Suppressor macrophage treated with lipopolysaccharide for 1 hour (primary cell): ENCODE results near the gene GRIK5.
A peak's percentile ranks its signal among the peaks of the same experiment; 100 is the strongest.
"Not testable (repeated sequence)": the region's sequence is repeated elsewhere in the genome, so short reads cannot be mapped to it uniquely, and the experiment has no call there.

ENCODE experiments used
- DNase-seq, 3 donors: peaks; one replicate each; pipeline ENCODE4 v3.0.0-alpha.2; 2020 to 2022

The GRIK5 gene, protein sequence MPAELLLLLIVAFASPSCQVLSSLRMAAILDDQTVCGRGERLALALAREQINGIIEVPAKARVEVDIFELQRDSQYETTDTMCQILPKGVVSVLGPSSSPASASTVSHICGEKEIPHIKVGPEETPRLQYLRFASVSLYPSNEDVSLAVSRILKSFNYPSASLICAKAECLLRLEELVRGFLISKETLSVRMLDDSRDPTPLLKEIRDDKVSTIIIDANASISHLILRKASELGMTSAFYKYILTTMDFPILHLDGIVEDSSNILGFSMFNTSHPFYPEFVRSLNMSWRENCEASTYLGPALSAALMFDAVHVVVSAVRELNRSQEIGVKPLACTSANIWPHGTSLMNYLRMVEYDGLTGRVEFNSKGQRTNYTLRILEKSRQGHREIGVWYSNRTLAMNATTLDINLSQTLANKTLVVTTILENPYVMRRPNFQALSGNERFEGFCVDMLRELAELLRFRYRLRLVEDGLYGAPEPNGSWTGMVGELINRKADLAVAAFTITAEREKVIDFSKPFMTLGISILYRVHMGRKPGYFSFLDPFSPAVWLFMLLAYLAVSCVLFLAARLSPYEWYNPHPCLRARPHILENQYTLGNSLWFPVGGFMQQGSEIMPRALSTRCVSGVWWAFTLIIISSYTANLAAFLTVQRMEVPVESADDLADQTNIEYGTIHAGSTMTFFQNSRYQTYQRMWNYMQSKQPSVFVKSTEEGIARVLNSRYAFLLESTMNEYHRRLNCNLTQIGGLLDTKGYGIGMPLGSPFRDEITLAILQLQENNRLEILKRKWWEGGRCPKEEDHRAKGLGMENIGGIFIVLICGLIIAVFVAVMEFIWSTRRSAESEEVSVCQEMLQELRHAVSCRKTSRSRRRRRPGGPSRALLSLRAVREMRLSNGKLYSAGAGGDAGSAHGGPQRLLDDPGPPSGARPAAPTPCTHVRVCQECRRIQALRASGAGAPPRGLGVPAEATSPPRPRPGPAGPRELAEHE

DNA sequence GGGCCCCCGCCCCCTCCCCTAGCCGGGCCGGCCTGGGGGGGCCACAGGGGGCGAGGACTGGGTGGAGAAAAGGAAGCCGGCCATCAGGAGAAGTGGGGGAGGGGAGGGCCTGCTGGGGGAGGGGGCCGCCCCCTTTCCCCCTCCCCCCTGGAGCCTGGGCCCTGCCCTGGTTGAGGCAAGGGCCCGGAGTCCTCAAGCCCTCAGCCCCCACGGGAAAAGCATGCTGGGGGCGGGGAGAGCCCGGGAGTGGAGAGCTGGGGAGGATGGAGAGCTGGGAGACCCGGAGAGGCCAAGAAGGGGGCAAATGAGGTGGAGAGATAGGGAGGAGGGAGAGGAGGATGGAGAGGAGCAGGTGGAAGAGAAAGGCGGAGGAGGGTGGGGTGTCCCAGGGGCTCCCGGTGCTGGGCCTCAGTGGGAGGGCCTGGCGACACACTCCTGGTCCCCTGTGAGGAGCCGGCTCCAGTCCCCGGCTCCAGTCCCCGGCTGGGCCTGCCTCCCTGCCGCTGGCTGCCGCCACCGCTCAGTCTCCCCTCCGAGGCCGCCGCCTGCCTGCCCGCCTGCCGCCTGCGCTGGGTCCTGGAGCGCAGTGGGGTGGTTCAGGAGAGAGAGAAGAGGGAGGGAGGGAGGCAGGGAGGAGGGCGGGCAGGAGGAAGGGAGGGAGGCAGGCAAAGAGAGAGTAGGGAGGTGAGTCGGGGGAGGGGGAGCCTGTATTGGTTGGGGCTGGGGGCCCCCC is at the start of gene GRIK5:
Gene GRIK5, minus strand, starts transcription at position 588 of the 733 bp plus-strand sequence. CDS start 4,436 bp downstream, outside the sequence.
- DNase-seq = no peak

GRCh38 chr19:42117076-42117475 is 47.1 kb upstream of the GRIK5 start:
- no peak for DNase-seq

DNA sequence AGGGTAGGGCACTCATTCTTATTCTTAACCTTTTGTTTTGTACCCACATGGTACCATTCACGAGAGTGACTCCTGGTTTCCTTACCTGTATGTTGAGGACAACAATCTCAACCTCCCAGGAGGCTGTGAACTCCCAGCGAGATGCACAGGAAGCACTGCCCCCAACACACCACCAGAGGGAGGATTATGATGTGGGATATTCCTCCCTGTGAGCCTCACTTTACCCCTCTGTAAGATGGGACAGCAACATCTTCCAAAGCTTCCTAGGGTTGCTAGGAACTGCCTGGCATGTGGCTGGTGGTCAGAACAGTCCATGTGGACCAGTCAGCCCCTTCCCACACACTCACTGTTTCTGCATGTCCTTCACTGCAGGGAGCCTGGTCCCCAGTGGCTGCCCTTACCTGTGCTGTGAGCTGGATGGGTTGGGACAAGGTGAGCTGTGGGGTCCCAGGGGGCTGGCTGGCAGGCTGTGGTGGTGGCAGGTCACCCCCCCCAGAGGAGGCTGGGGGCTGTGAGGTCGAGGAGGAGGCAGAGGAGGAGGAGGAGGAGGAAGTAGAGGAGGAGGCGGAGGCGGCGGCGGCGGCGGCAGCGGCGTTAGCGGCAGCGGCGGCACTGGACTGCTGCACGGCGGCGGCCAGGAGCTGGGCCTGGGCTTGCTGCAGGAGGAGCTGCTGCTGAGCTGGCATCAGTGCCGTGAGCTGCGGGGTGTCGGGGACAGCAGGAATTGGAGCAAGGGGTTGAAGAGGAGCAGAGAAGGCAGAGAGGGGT is 46.5 kb upstream of the GRIK5 start:
- DNase-seq = no peak

- DNase-seq = no peak
Measured at GRCh38 chr19:42115705-42116104, 45.7 kb upstream of the GRIK5 start.

DNA sequence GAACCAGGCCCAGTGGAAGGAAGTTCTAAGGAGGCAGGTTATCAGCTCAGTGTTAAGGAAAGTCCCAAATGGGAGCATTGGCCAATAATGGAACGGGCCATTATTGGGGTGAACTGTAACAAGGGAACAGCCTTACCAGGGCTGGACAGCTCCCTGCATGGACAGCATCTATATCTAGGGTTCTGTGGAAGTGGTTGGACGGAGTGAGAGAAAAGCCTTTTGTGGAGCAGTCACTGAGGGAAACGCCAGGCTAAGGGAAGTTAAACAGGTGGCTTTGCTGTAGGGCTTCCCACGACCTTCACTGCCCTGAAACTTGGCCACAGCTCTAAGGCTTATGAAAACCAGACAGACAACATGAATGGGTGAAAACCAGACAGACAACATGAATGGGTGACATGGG is 45.2 kb upstream of the GRIK5 start:
- DNase-seq = peak in 1 of 3 donors; percentile 38

DNA sequence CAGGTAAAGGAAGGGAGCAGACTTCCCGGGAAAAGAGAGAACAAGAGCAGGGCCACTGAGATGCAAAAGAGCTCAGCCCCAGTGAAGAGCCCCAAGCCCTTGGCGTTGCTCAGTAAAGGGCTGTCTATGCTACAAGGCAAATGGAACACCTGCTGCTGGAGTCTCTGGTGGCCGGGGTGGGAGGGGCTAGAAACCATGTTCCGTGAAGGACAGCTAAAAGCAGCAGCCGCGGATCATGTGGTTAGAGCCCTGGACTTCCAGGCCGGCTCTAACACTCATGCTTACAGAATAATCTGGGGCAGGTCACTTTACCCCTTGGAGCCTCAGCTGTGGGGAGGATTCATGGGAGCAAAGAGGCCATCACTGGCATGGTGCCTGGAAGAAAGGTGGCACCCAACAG is 44.4 kb upstream of the GRIK5 start:
- DNase-seq = no peak

DNA sequence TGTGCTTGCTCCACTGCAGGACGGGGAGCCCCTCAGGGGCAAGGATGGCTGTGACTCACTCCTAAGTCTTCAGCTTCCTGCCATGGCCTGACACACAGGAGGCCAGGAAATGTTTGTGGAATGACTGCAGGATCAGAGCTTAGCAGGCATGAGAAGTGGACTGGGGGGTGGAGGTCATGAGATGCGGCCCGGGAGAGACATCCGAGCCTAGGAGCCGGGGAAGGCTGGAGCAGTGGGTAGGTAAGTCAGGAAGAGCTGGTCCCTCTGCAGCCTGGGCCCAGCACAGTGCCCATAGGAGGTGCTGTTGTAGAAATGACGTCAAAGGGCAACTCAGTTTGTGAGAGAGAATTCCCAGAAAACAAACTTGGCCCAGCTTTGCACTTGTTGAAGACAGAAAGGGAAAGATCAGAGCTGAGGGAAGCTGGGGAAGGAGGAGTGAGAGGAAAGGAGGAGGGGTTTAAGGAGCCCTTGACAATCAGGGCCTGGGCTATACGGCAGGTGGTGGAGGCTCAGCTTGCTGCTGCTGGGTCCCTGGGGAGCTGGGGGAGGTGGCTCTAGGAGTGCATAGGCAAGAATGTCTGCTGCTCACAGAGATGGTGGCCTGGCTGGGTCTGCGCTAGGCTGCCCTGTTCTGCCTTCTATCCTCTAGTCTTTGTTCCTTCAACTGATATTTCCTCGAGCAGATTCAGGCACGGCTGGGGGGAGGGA is 43.8 kb upstream of the GRIK5 start:
- DNase-seq = peak in 2 of 3 donors; percentile 52 to 58

GRCh38 chr19:42111811-42112210 is 41.8 kb upstream of the GRIK5 start:
- DNase-seq = no peak

- DNase-seq = no peak
Measured at GRCh38 chr19:42111384-42111783, 41.4 kb upstream of the GRIK5 start.

DNA sequence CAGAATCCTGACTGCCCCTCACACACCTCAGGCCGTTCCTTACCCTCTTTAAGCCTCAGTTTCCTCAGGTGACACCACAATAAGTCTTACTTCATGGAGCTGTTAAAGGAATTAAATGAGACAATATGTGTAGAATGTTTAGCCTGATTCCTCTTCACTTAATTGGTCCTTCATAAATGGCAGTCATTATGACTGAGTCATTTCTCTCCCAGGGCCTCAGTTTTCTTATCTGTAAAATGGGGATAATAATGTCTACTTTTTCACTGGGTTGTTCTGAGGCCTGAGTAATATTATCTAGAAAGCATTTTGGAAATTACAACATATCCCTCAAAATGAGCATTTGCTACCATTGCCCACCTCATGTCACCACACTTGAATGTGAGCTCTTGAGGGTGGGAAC is 40.7 kb upstream of the GRIK5 start:
- no peak for DNase-seq

DNA sequence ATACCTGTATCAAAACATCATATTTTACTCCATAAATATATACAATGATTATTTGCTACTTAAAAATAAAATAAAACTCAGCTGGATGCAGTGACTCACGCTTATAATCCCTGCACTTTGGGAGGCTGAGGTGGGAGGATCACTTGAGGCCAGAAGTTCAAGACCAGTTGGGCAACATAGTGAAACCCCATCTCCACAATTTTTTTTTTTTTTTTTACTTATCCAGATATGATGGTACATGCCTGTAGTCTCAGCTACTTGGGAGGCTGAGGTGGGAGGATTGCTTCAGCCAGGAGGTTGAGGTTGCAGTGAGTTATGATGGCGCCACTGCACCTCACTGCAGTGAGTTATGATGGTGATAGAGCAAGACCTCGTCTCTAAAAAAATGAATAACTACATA is 39.9 kb upstream of the GRIK5 start:
- peak; percentile 26 to 59 (median 49) for DNase-seq

- DNase-seq = peak; percentile 92 to 94 (median 93)
Measured at GRCh38 chr19:42108527-42109389, 38.8 kb upstream of the GRIK5 start.

GRCh38 chr19:42105368-42105767 is 35.4 kb upstream of the GRIK5 start:
- peak; percentile 43 to 57 (median 46) for DNase-seq

DNA sequence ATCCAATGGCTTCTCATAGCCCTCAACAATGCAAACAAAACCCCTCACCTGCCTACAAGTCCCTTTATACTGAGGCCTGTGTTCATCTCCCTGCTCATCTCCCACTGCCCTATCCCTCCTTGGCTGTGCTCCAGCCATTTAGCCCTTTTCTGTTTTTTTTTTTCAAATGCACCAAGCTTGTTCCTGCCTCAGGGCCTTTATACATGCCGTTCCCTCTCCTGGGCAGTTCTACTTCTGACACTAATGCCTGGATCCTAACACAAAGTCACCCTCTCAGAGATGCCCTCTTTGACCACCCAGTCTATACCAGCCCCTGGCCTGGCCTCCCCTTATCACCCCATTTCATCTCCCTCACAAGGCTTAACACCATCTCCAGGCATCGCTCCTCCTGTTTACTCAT is 32.9 kb upstream of the GRIK5 start:
- DNase-seq = no peak

GRCh38 chr19:42100241-42100640 is 30.2 kb upstream of the GRIK5 start:
- DNase-seq = not testable (repeated sequence)

DNA sequence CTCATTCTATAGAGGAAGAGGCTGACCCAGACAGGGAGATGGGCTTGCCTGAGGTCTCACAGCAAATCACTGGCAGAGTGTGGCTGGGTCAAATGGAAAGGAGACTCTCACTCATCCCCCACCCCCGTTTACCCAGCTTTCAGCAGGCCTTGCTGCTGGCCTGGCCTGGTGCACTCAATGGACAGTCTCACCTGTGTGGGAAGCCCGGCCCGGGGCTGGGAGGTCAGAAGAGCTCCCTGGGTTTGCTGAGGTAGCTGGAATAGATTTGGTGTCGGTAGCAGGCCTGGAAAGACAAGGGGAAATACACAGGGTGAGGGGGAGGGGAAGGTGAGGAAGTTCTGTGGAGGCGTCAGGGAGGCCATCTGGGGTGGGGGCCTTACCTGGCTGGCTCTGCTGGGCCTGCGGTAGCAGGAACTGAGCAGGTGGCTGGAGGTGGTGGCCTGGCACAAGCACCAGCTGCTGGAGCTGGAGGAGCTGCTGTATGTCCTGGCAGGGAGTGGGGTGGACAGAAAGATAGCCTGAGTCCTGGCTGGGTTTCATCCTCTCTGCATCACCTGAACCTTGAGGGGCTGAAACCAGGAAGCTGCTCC is 29.4 kb upstream of the GRIK5 start:
- no peak for DNase-seq

DNA sequence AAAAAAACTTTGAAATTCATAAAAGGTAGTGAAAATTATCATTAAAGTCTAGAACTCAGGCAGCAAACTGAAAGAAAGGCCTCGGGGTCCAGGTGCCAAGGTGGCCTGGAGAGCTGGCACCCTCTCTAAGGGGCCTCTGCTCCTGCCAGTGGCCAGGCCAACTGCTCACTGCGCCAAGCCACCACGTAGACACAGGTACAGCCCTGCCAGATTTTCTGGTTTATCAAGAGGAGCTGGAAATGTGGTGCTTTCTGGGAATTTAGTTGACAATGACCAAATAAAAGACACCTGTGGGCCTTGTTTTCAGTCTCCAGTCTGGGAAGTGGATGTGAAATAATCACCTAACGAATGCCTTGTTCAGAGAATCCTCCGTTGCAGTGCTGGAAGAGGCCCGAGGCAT is 28.8 kb upstream of the GRIK5 start:
- DNase-seq = no peak

DNA sequence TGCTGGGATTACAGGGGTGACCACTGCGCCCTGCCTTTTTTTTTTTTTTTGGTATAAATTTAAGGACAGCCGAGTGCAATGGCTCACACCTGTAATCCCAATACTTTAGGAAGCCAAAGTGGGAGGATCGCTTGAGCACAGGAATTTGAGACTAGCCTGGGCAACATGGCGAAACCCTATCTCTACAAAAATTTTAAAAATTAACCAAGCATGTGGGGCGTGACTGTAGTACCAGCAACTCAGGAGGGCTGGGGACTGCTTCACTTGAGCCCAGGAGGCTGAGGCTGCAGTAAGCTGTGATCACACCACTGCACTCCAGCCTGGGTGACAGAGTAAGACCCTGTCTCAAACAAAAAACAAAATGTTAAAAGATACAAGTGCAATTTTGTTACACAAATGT is 27.5 kb upstream of the GRIK5 start:
- no peak for DNase-seq

DNA sequence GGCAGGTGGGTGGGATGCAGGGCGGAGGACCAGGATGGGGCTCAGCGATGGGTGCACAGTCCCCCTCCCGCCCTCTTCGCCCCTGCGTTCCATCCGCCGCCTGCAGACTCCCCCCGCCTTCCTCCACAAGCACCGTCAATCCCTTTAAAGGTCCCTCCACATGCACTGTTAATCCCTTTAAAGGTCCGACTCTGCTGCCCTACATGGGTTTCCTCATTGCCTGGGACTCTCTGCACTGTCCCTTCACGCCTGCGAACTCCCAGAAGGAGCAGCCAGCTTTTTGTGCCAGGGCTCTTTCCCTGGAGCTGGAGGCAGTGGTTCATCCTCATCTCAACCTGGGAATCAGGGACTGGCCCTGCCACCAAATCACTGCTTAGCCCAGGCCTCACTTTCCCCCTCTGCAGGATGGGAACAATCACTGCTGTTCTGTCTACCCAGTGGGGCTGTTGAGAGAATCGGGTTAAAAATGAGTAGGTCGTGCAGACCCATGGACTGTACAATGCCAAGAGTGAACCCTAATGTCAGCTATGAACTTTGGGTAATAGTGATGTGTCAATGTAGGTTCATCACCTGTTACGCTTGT is 26.3 kb upstream of the GRIK5 start:
- DNase-seq = no peak

- no peak for DNase-seq
Measured at GRCh38 chr19:42095814-42096230, 25.8 kb upstream of the GRIK5 start.
